ENCODE measurements around the gene NDUFB2.
"Not testable (repeated sequence)": the region's sequence is repeated elsewhere in the genome, so short reads cannot be mapped to it uniquely, and the experiment has no call there.

The NDUFB2 gene

DNA sequence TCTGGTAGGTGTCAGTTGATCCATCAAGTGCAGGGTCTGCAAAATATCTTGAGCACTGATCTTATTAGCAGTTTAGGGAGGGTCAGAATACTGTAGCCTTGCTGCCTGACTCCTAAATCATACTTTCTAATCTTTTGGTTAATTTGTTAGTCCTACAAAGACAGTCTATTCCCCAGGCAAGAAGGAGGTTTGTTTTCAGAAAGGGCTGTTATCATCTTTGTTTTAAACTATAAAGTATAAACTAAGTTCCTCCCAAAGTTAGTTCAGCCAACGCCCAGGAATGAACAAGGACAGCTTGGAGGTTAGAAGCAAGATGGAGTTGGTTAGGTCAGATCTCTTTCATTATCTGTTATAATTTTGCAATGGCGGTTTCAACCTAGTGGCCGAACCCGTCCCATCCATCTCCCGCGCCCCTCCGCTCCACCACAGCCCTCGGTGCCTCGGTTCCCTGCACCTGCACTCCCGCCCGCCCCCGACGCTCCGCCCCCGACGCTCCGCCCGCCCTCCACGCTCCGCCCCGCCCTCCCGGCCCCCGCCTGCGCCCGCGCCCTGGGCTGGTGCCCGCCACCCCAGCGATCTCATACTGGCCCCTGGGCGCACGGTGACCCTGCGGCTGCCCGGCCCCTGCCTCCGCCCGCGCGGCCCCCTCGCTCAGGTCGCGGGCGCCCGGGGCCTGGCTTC, 24.0 kb upstream of the NDUFB2 start, which contains the start of gene ADCK2:
Gene ADCK2, plus strand, starts transcription at position 564 of the 681 bp plus-strand sequence. CDS start 386 bp downstream, outside the sequence.
- peak; percentile 38 for DNase-seq (ENCODE audit: low spot score)

- DNase-seq (ENCODE audit: low spot score) = peak; percentile 51
Observed at GRCh38 chr7:140673063-140673773, 23.3 kb upstream of the NDUFB2 start.

- no peak for DNase-seq (ENCODE audit: low spot score)
Observed at GRCh38 chr7:140673774-140674155, 22.7 kb upstream of the NDUFB2 start.

- DNase-seq (ENCODE audit: low spot score) = no peak
Observed at GRCh38 chr7:140674356-140674800, 22.1 kb upstream of the NDUFB2 start.

DNA sequence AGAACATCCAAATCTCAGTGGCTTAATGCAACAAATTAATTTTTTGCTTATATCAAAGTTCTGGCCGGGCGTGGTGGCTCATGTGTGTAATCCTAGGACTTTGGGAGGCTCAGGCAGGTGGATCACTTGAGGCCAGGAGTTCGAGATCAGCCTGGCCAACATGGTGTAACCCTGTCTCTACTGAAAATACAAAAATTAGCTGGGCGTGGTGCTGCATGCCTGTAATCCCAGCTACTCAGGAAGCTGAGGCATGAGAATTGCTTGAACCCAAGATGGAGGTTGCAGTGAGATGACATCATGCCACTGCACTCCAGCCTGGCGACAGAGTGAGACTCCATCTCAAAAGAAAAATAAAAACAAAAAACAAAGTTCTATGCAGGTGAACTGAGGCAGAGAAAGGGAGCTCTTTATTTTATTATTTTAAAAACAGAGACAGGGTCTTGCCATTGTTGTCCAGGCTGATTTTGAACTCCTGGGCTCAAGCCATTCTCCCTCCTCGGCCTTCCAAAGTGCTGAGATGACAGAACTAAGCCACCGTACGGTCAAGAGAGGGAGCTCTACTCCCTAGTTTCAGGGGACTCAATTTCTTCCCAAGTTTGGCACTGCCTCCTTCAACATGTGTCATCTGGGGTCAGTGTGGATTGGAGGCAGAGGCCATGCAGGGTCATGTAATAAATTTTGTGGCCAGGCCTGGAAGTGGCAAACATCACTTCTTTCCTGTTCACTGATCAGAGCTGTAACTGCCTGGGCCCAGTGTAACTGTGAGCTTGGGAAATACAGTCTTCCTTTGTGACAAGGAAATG, 21.4 kb upstream of the NDUFB2 start:
- DNase-seq (ENCODE audit: low spot score) = peak; percentile 61

DNA sequence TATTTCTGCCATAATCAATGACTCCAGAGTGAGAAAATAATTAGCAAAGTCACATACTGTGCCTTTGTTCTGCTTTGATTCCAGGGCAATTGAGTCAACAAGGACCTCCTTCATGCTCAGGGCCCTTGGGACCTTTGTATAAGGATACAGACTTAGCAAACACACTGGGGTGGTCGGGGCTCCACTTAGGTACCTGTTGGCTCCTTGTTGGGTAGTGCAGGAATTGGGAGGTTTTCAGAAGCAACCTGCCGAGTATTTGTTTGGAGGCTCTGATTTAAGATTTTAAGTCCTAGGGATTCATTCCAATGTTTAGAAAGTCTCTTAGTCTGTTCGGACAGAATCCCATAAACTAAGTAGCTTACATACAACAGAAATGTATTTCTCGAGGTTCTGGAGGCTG, 20.8 kb upstream of the NDUFB2 start:
- DNase-seq (ENCODE audit: low spot score) = no peak

- DNase-seq (ENCODE audit: low spot score) = no peak
Observed at GRCh38 chr7:140676306-140676705, 20.2 kb upstream of the NDUFB2 start.

GRCh38 chr7:140676956-140677355, 19.6 kb upstream of the NDUFB2 start:
- not testable (repeated sequence) for DNase-seq (ENCODE audit: low spot score)

GRCh38 chr7:140677496-140677895, 19.0 kb upstream of the NDUFB2 start:
- DNase-seq (ENCODE audit: low spot score) = no peak

DNA sequence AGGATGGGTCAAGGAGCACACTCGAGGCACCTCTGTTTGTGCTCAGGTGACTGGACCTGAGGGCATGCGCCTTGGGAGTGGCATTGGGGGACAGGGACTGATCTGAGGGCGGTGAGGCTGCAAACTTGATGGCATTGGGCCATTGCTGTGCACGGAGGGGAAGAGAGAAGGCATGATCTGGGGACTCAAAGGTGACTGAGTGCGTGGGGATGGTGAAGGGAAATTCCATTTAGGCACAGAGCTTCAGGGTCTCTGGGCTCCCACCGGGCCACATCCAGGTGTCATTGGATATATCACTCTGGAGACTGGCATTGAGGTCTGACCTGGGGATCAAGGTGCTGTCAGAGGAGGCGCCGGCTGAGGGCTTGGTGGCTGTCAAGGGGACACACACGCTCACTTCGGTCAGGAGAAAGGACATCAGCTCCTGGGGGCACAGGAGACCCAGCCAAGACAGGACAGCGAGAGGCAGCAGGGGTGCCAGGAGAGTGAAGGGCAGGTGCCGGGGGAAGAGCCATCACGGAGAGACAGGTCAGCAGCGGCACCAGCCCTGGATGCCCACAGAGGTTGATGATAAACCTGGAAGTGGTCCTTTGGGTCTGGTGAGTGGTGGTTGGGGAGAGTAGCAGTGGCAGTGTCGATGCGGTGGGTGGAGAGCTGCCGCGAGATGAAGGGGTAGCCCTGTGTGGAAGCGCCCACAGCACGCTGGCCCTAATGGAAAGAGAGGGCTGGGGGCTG, 18.3 kb upstream of the NDUFB2 start:
- no peak for DNase-seq (ENCODE audit: low spot score)

- no peak for DNase-seq (ENCODE audit: low spot score)
Observed at GRCh38 chr7:140678816-140679130, 17.7 kb upstream of the NDUFB2 start.

GRCh38 chr7:140679186-140679585, 17.3 kb upstream of the NDUFB2 start:
- DNase-seq (ENCODE audit: low spot score) = no peak

DNA sequence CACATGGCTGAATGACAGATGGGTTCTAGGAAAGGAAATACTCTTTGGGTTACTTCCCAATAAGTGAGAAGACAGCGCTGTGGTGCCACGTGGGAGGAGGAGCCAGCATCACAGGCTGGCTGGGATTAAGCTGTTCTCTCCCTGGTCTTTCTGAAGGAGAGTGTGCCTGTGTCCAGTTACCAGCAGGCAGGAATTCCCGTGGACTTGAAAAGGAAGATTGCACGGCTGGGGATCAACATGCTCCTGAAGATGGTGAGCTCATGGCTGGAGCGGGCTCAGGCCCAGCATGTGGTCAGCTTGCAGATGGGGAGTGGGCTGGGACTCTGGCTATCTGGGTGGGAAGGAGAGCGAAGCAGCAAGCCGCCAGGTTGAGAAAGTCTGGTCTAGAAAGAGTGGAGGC, 15.6 kb upstream of the NDUFB2 start:
- DNase-seq (ENCODE audit: low spot score) = no peak

- no peak for DNase-seq (ENCODE audit: low spot score)
Observed at GRCh38 chr7:140681766-140682165, 14.7 kb upstream of the NDUFB2 start.

GRCh38 chr7:140683657-140684056, 12.9 kb upstream of the NDUFB2 start:
- no peak for DNase-seq (ENCODE audit: low spot score)

DNA sequence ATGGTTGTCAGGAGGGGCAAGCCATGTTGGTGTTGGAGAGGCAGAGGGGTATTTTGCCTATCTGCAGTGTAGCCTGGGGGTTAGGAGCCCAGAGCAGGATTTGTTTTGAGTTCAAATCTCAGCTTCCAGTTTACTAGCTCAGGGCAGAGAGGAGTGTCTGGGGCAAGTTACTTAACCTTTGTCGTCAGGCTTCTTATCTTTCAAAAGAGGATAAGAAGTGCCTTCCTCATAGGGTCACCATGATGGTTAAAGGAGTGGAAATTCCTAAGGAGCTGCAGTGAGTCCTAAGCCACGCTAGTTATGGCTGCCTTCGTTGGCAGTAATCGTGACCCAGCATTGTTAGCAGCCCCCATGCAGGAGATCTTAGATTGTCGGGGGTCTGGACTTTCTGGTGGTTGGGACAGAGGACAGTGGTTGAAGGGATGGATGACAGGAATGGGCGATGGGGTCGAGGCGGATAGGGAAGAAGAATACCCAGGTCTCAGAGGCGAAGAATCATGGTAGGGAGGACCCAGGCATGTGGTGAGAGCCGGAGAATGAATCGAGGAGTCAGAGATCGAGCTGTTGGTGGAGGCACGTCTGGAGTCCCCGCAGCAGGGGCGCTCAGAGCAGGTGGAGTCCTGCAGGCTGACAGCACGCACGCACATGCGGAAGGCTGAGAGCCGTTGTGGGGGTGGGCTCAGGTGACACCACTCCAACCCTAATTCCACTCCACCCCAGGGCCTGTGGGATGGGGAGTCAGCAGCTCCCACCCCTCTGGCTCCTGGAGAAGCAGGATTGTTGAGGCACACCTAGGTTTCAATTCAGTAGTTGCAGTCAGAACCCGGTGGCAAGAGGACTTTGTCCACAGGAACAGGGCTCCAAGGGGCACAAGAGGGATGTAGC, 12.2 kb upstream of the NDUFB2 start:
- DNase-seq (ENCODE audit: low spot score) = no peak

DNA sequence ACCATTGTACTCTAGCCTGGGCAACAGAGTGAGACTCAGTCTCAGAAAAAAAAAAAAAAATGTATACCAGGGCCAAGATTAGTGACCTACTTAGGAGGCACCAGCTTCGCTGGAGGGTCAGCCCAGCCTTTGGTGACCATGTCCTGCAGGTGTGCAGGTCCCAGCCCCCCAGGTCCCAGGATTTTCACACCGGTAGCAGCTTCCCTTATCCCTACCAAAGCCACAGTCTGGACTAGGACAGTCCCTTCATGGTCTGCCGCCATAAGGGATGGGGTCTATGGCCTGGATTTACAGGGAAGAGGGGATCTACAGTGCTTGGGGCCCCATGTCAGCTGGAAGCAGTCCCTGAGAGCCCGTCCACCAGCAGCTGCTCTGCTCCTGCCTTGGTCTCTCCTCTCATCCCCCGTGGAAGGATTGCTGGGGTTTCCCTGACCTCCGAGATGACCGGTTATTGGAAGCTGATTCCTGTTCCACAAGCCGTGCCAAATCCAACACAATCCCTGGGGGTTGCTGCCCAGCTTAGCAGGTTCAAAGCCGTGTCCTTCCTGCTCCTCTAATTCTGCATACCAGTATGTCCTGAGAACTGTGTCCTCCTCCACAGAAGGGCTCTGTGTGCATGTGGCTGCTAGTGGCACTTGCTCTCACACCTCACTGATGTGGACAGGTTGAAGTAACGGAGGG, 11.0 kb upstream of the NDUFB2 start:
- DNase-seq (ENCODE audit: low spot score) = no peak

GRCh38 chr7:140686921-140687320, 9.6 kb upstream of the NDUFB2 start:
- no peak for DNase-seq (ENCODE audit: low spot score)

DNA sequence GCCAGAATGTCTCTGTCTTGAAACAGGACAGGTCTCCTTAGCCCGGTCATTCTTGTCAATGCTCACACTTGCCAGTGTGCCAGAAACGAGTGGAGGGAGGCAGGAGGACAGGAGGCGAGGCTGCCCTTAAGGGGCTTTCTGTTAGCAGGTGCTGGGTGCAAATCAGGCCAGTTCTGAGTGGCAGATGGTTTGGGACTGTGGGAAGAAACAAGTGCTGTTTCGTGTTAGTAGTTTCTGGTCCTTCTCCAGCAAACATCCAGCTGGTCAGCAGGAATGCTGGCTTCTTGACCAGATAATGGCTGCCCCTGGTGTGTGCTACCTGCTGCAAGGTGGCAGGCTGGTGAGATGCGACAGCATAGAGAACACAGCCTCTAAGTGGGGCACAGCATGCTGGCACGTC, 8.2 kb upstream of the NDUFB2 start:
- no peak for DNase-seq (ENCODE audit: low spot score)
